Common myeloid progenitor, CD34-positive (primary cell): ENCODE results near the gene SLC6A17.

Experiments used
- CTCF ChIA-PET: fragments of 350-600 bp; sonication (Branson Sonifier 250); formaldehyde crosslinking; loops from one replicate; lab custom pipeline; 2021; ENCODE audit warnings: antibody characterized with exemption; lab: Charles Lee
- POLR2A ChIA-PET: fragments of 350-600 bp; sonication (Branson Sonifier 250); formaldehyde crosslinking; loops from one replicate; lab custom pipeline; 2021; ENCODE audit warnings: antibody characterized with exemption; lab: Charles Lee
- DNase-seq, 3 donors: peaks; one replicate each; pipeline versions ENCODE4 v3.0.0 to v3.0.0-alpha.2; 2013
- H3K27ac ChIP-seq, 2 experiments: 1 replicate in 1 of 2; 2 replicates in 1 of 2; pipeline ENCODE4 v1.7.0; 2013; ENCODE audit warnings: inconsistent platforms in 2 of 2, low read length in 2 of 2, mild to moderate bottlenecking in 2 of 2, low read depth in 1 of 2, moderate library complexity in 1 of 2; ENCODE audit not compliant: severe bottlenecking in 2 of 2, insufficient read depth in 1 of 2, poor library complexity in 1 of 2
- H3K27me3 ChIP-seq, 5 experiments: replicated peaks in 2 of 5; 1 replicate in 3 of 5; 2 replicates in 2 of 5; pipeline versions ENCODE4 v1.6.1 to v1.7.0; 2013; ENCODE audit warnings: low read length in 4 of 5, mild to moderate bottlenecking in 2 of 5, moderate library complexity in 2 of 5, inconsistent platforms in 1 of 5; ENCODE audit not compliant: insufficient read depth in 5 of 5, control insufficient read depth in 4 of 5
- H3K36me3 ChIP-seq, 4 experiments: 1 replicate in 2 of 4; 2 replicates in 2 of 4; pipeline versions ENCODE4 v1.6.1 to v1.7.0; 2013; ENCODE audit warnings: low read length in 3 of 4, control low read depth in 1 of 4, mild to moderate bottlenecking in 1 of 4; ENCODE audit not compliant: control insufficient read depth in 4 of 4, insufficient read depth in 4 of 4
- H3K4me1 ChIP-seq, 4 experiments: 1 replicate in 3 of 4; 2 replicates in 1 of 4; pipeline versions ENCODE4 v1.6.1 to v1.7.1; 2013; ENCODE audit warnings: low read length in 3 of 4, mild to moderate bottlenecking in 3 of 4, control low read depth in 1 of 4, inconsistent platforms in 1 of 4, moderate library complexity in 1 of 4; ENCODE audit not compliant: control insufficient read depth in 4 of 4, insufficient read depth in 4 of 4; ENCODE audit errors: control extremely low read depth in 1 of 4
- H3K4me3 ChIP-seq, 7 experiments: 1 replicate in 4 of 7; 2 replicates in 3 of 7; pipeline versions ENCODE4 v1.5.1 to v1.7.0; 2013; ENCODE audit warnings: mild to moderate bottlenecking in 7 of 7, low read length in 6 of 7, moderate library complexity in 6 of 7, inconsistent platforms in 2 of 7, low read depth in 2 of 7, control low read depth in 1 of 7; ENCODE audit not compliant: insufficient read depth in 4 of 7, control insufficient read depth in 1 of 7; ENCODE audit errors: extremely low read depth in 1 of 7
- H3K9me3 ChIP-seq, 5 experiments: 1 replicate in 4 of 5; 2 replicates in 1 of 5; pipeline versions ENCODE4 v1.6.1 to v1.7.1; 2013; ENCODE audit warnings: low read length in 4 of 5, mild to moderate bottlenecking in 2 of 5, inconsistent platforms in 1 of 5, low read depth in 1 of 5, moderate library complexity in 1 of 5; ENCODE audit not compliant: control insufficient read depth in 4 of 5, insufficient read depth in 2 of 5; ENCODE audit errors: control extremely low read depth in 1 of 5
- WGBS: methylation state at CpG from one replicate; pipeline ENCODE4 v1.1.5; 2013; ENCODE audit not compliant: insufficient coverage; 5-methylcytosine and 5-hydroxymethylcytosine counted together

Gene SLC6A17

GRCh38 chr1:110223127-110223526 lies 72.8 kb downstream of the SLC6A17 start:
- CTCF ChIA-PET: no interaction called here
- no peak for DNase-seq
- POLR2A ChIA-PET: no interaction called here
- 98% methylated on average over 27 of the region's 27 CpGs for WGBS
- H3K9me3 ChIP-seq: no peaks in the 10 kb centered on the region
- peaks cover 0 to 18% (median 4%) of the 10 kb centered on the region in 4 experiments for H3K36me3 ChIP-seq
- peaks cover 0 to 4% (median 0%) of the 10 kb centered on the region in 4 experiments for H3K4me1 ChIP-seq
- H3K4me3 ChIP-seq: no peak overlapping the region
- no peaks in the 10 kb centered on the region for H3K27me3 ChIP-seq
- H3K27ac ChIP-seq: no peak overlapping the region

GRCh38 chr1:110223581-110223980 lies 73.3 kb downstream of the SLC6A17 start:
- Histone ChIP-seq H3K4me3 (no peak overlapping the region), H3K27me3 (no peaks in the 10 kb centered on the region), H3K27ac (no peak overlapping the region), H3K36me3 (peaks cover 0 to 18% (median 4%) of the 10 kb centered on the region in 4 experiments), H3K9me3 (no peaks in the 10 kb centered on the region), H3K4me1 (peaks cover 0 to 4% (median 0%) of the 10 kb centered on the region in 4 experiments)
- POLR2A ChIA-PET: no interaction called here
- DNase-seq: no peak
- WGBS: 98% methylated on average over 17 of the region's 17 CpGs
- CTCF ChIA-PET: interaction anchor here (1.7 to 1.8 kb wide), 2 partner anchors 11 to 20 kb away, joined by 5 read pairs; no protein-coding TSS in a partner anchor

GRCh38 chr1:110224240-110224995 lies 74.1 kb downstream of the SLC6A17 start:
- H3K27ac ChIP-seq: no peak overlapping the region
- 98% methylated on average over 8 of the region's 8 CpGs for WGBS
- H3K36me3 ChIP-seq: peaks cover 0 to 18% (median 4%) of the 10 kb centered on the region in 4 experiments
- ChIA-PET CTCF (interaction anchor here (0.9 to 2.4 kb wide), 5 partner anchors 12 to 21 kb away, joined by 4 to 9 read pairs (median 5); no protein-coding TSS in a partner anchor), POLR2A (no interaction called here)
- DNase-seq: no peak
- peaks cover 0 to 4% (median 0%) of the 10 kb centered on the region in 4 experiments for H3K4me1 ChIP-seq
- H3K4me3 ChIP-seq: no peak overlapping the region
- no peaks in the 10 kb centered on the region for H3K27me3 ChIP-seq
- no peaks in the 10 kb centered on the region for H3K9me3 ChIP-seq

GRCh38 chr1:110225212-110225611 lies 74.9 kb downstream of the SLC6A17 start:
- H3K27ac ChIP-seq: no peak overlapping the region
- no peaks in the 10 kb centered on the region for H3K9me3 ChIP-seq
- WGBS: 66% methylated on average over 4 of the region's 7 CpGs
- no peak for DNase-seq
- ChIA-PET CTCF (interaction anchor here (0.9 to 2.4 kb wide), 5 partner anchors 13 to 22 kb away, joined by 4 to 9 read pairs (median 5); no protein-coding TSS in a partner anchor), POLR2A (no interaction called here)
- peaks cover 0 to 4% (median 0%) of the 10 kb centered on the region in 4 experiments for H3K4me1 ChIP-seq
- H3K27me3 ChIP-seq: no peaks in the 10 kb centered on the region
- no peak overlapping the region for H3K4me3 ChIP-seq
- peaks cover 0 to 18% (median 4%) of the 10 kb centered on the region in 4 experiments for H3K36me3 ChIP-seq

- Histone ChIP-seq H3K27me3 (no peaks in the 10 kb centered on the region), H3K9me3 (no peaks in the 10 kb centered on the region), H3K27ac (no peak overlapping the region), H3K36me3 (peaks cover 0 to 20% (median 4%) of the 10 kb centered on the region in 4 experiments), H3K4me3 (no peak overlapping the region), H3K4me1 (peaks cover 0 to 7% (median 0%) of the 10 kb centered on the region in 4 experiments)
- DNase-seq: no peak
- 97% methylated on average over 18 of the region's 18 CpGs for WGBS
- POLR2A ChIA-PET: no interaction called here
- CTCF ChIA-PET: interaction anchor here (1.0 to 2.4 kb wide), 4 partner anchors 19 to 87 kb away, joined by 3 to 9 read pairs (median 4); no protein-coding TSS in a partner anchor
These were observed 75.6 kb downstream of the SLC6A17 start for GRCh38 chr1:110225756-110226404.

GRCh38 chr1:110227774-110228173 lies 77.5 kb downstream of the SLC6A17 start:
- DNase-seq: no peak
- Histone ChIP-seq H3K36me3 (peaks cover 0 to 31% (median 7%) of the 10 kb centered on the region in 4 experiments), H3K4me3 (no peak overlapping the region), H3K9me3 (no peaks in the 10 kb centered on the region), H3K4me1 (peaks cover 0 to 2% (median 0%) of the 10 kb centered on the region in 4 experiments), H3K27ac (no peak overlapping the region), H3K27me3 (no peaks in the 10 kb centered on the region)
- ChIA-PET CTCF (interaction anchor here (0.6 to 1.5 kb wide), 3 partner anchors 20 to 86 kb away, joined by 3 read pairs; no protein-coding TSS in a partner anchor), POLR2A (no interaction called here)
- WGBS: 100% methylated on average over 3 of the region's 12 CpGs
